Nephron progenitor cell (in vitro differentiated cells): Measurements from ENCODE around the gene ALG11.

Experiments used
- DNase-seq: peaks from one replicate; pipeline ENCODE4 v3.0.0; 2021
- H3K27ac Mint-ChIP-seq: 2 replicates; pipeline ENCODE4 v1.8.0; 2021; ENCODE audit warnings: mild to moderate bottlenecking, moderate library complexity, mixed read lengths
- H3K27me3 Mint-ChIP-seq: 2 replicates; pipeline ENCODE4 v1.8.0; 2021; ENCODE audit warnings: mild to moderate bottlenecking, low read depth, mixed read lengths; ENCODE audit not compliant: poor library complexity
- H3K36me3 Mint-ChIP-seq: 2 replicates; pipeline ENCODE4 v1.8.0; 2021; ENCODE audit warnings: low read depth, mixed read lengths
- H3K4me1 Mint-ChIP-seq: 2 replicates; pipeline ENCODE4 v1.8.0; 2021; ENCODE audit warnings: mixed read lengths
- H3K4me3 Mint-ChIP-seq: 2 replicates; pipeline ENCODE4 v1.8.0; 2021; ENCODE audit warnings: mild to moderate bottlenecking, moderate library complexity, mixed read lengths
- H3K9me3 Mint-ChIP-seq: 2 replicates; pipeline ENCODE4 v1.8.0; 2021; ENCODE audit warnings: mild to moderate bottlenecking, moderate library complexity, mixed read lengths
- CTCF ChIP-seq: fragments of 200-600 bp; sonication (generic); IDR thresholded peaks from 2 replicates; pipeline ENCODE4 v1.5.0; 2021; ENCODE audit warnings: antibody characterized with exemption

ALG11 gene

GRCh38 chr13:51999921-52000320 lies 12.3 kb upstream of the ALG11 start:
- Mint-ChIP-seq H3K27ac (peak overlapping the region; percentile 43), H3K27me3 (peaks cover 10% of the 10 kb centered on the region), H3K4me1 (peaks cover 66% of the 10 kb centered on the region), H3K9me3 (no peaks in the 10 kb centered on the region), H3K36me3 (no peaks in the 10 kb centered on the region), H3K4me3 (peak overlapping the region; percentile 19)
- TF ChIP-seq CTCF = no peak
- no peak for DNase-seq

DNA sequence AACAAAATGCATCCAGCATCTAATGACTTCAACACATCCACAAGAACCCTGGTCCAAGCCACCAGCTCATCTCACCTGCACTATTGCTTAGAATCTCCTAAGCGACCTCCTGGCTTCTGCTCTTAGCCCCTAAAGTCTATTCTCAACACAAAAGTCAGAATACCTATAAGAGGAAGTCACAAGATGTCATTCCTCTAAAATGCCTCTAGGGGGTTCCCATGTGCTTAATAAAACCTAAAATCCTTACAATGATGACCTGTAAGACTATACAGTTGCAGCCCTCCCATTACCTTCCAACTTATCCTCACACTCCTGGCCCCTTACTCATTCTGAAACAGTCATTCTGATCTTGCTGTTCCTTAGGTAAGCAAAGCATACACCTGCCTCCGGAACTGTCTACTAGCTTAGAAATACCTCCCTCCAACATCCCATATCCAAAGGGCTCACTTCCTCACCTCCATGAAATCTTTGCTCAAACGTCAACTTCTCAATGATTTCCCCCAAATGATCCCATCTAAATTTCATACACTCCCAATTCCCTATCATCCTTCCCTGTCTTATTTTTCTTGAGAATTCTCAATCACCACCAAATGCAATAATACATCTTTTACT lies 11.0 kb upstream of the ALG11 start:
- Mint-ChIP-seq H3K27me3 (peaks cover 10% of the 10 kb centered on the region), H3K27ac (no peak overlapping the region), H3K4me3 (peak overlapping the region; percentile 43), H3K36me3 (peaks cover 3% of the 10 kb centered on the region), H3K4me1 (peaks cover 53% of the 10 kb centered on the region), H3K9me3 (no peaks in the 10 kb centered on the region)
- TF ChIP-seq CTCF = peak; percentile 73
- DNase-seq = no peak

DNA sequence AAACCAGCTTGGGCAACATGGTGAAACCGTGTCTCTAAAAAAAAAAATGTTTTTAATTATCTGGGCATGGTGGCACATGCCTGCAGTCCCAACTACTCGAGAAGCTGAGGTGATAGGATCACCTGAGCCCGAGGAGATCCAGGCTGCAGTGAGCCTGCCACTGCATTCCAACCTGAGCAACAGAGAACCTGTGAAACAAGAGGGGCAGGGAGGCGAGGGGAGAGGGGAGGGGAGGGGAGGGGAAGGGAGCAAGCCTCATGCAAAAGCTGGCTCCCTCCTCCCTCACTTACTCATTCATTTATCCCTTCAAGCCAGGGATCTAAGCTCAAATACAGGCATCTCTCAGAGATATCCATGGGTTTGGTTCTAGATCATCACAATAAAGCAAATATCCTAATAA lies 9.8 kb upstream of the ALG11 start:
- Mint-ChIP-seq H3K36me3 (peaks cover 10% of the 10 kb centered on the region), H3K4me1 (peaks cover 41% of the 10 kb centered on the region), H3K27me3 (peaks cover 9% of the 10 kb centered on the region), H3K9me3 (peaks cover 4% of the 10 kb centered on the region), H3K27ac (no peak overlapping the region), H3K4me3 (no peak overlapping the region)
- TF ChIP-seq CTCF = no peak
- no peak for DNase-seq

- H3K9me3 Mint-ChIP-seq = peaks cover 4% of the 10 kb centered on the region
- no peak overlapping the region for H3K27ac Mint-ChIP-seq
- H3K36me3 Mint-ChIP-seq = peaks cover 14% of the 10 kb centered on the region
- TF ChIP-seq CTCF = no peak
- H3K27me3 Mint-ChIP-seq = peaks cover 9% of the 10 kb centered on the region
- no peak for DNase-seq
- peaks cover 30% of the 10 kb centered on the region for H3K4me1 Mint-ChIP-seq
- H3K4me3 Mint-ChIP-seq = no peak overlapping the region
Observed at GRCh38 chr13:52003541-52003940, 8.7 kb upstream of the ALG11 start.

GRCh38 chr13:52004511-52005170 lies 7.6 kb upstream of the ALG11 start:
- H3K27me3 Mint-ChIP-seq = peaks cover 15% of the 10 kb centered on the region
- peaks cover 4% of the 10 kb centered on the region for H3K9me3 Mint-ChIP-seq
- H3K36me3 Mint-ChIP-seq = peaks cover 17% of the 10 kb centered on the region
- H3K4me3 Mint-ChIP-seq = no peak overlapping the region
- peaks cover 20% of the 10 kb centered on the region for H3K4me1 Mint-ChIP-seq
- no peak for TF ChIP-seq CTCF
- no peak overlapping the region for H3K27ac Mint-ChIP-seq
- DNase-seq = no peak
